Thyroid gland (tissue), 4 donors: ENCODE measurements around the gene CAST. TPM values are rescaled to one million over a fixed set of nuclear protein-coding genes. Genes with fewer than 3 reads are reported as not detected.

ENCODE experiments used
- DNase-seq, 2 donors: peaks; one replicate each; pipeline ENCODE4 v3.0.0-alpha.2; 2019
- H3K27ac ChIP-seq, 3 donors: fragments of 200-600 bp; sonication (generic); 1 replicate in 2 of 3; 2 replicates in 1 of 3; pipeline ENCODE4 v1.5.1; 2016 to 2019; ENCODE audit warnings: mild to moderate bottlenecking in 1 of 3, moderate library complexity in 1 of 3
- H3K27me3 ChIP-seq: fragments of 200-600 bp; sonication (generic); one replicate; pipeline ENCODE4 v1.5.1; 2019
- H3K36me3 ChIP-seq, 2 donors: fragments of 200-600 bp; sonication (generic); one replicate each; pipeline ENCODE4 v1.5.1; 2016 to 2019
- H3K4me1 ChIP-seq, 2 donors: fragments of 200-600 bp; sonication (generic); one replicate each; pipeline ENCODE4 v1.5.1; 2017 to 2019
- H3K4me3 ChIP-seq, 3 donors: fragments of 200-600 bp; sonication (generic); replicated peaks in 1 of 3; 1 replicate in 2 of 3; 2 replicates in 1 of 3; pipeline ENCODE4 v1.5.1; 2016; ENCODE audit warnings: mild to moderate bottlenecking in 1 of 3
- H3K9me3 ChIP-seq: fragments of 200-600 bp; sonication (generic); one replicate; pipeline ENCODE4 v1.5.1; 2017
- POLR2A ChIP-seq, 2 donors: fragments of 450-650 bp; IDR thresholded peaks; one replicate each; pipeline ENCODE4 v1.6.1; 2017; ENCODE audit warnings: antibody characterized with exemption in 2 of 2, mild to moderate bottlenecking in 2 of 2, moderate library complexity in 1 of 2
- WGBS, 2 donors: methylation state at CpG; one replicate each; pipeline ENCODE4 v1.1.5; 2017; 5-methylcytosine and 5-hydroxymethylcytosine counted together
- intact Hi-C: fragments of 100-400 bp; cut with DNase I; formaldehyde crosslinking; loops from one replicate; pipeline ENCODE4 v1.15.1; 2023
- total RNA-seq, 4 donors: library from RNA; depleted of rRNA; stranded (reverse); fragments of >200 nt; gene quantifications; one replicate each; pipeline ENCODE4 v1.2.3, GENCODE V29; 2016
- TF ChIP-seq, protein P1 (sequence below), 6 experiments: fragments of 200-600 bp in 3 of 6; fragments of 450-650 bp in 3 of 6; sonication (generic) in 3 of 6; IDR thresholded peaks; one replicate each; pipeline ENCODE4 v1.5.1; 2016 to 2019; ENCODE audit warnings: antibody characterized with exemption in 6 of 6, mild to moderate bottlenecking in 2 of 6, inconsistent platforms in 1 of 6, moderate library complexity in 1 of 6

Gene CAST
- total RNA-seq, 4 donors from 2014 or later: 177 to 278 (median 236) TPM

DNA sequence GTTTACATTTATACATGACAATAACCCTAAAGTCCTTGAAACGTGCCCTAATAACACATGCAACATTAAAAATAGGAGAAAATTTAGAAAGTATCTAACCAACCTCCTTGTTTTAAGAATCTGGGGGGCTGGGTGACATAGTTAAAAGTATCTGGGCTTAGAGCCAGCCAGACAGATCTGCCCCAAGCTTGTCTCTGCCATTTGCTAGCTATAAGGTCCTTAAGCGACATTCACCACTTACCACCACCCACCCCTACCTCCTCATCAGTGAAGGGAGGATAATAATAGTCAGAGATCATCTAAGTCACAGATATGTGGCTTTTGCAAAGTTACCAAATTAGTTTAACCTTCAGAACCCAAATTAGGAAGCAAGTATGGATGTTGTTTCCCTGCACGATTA lies 33.8 kb upstream of the CAST start:
- Histone ChIP-seq H3K27ac (no peak overlapping the region), H3K9me3 (no peaks in the 10 kb centered on the region), H3K27me3 (no peaks in the 10 kb centered on the region), H3K4me3 (no peak overlapping the region), H3K4me1 (no peaks in the 10 kb centered on the region), H3K36me3 (no peaks in the 10 kb centered on the region)
- no peak for TF ChIP-seq POLR2A (IDR thresholded peaks at IDR 0.05)
- TF ChIP-seq, protein P1, sequence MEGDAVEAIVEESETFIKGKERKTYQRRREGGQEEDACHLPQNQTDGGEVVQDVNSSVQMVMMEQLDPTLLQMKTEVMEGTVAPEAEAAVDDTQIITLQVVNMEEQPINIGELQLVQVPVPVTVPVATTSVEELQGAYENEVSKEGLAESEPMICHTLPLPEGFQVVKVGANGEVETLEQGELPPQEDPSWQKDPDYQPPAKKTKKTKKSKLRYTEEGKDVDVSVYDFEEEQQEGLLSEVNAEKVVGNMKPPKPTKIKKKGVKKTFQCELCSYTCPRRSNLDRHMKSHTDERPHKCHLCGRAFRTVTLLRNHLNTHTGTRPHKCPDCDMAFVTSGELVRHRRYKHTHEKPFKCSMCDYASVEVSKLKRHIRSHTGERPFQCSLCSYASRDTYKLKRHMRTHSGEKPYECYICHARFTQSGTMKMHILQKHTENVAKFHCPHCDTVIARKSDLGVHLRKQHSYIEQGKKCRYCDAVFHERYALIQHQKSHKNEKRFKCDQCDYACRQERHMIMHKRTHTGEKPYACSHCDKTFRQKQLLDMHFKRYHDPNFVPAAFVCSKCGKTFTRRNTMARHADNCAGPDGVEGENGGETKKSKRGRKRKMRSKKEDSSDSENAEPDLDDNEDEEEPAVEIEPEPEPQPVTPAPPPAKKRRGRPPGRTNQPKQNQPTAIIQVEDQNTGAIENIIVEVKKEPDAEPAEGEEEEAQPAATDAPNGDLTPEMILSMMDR (IDR thresholded peaks at IDR 0.05): no peak
- intact Hi-C loops: no loop called here
- 87 to 90% methylated on average over 3 of the region's 3 CpGs for WGBS, 2 donors
- DNase-seq: no peak

DNA sequence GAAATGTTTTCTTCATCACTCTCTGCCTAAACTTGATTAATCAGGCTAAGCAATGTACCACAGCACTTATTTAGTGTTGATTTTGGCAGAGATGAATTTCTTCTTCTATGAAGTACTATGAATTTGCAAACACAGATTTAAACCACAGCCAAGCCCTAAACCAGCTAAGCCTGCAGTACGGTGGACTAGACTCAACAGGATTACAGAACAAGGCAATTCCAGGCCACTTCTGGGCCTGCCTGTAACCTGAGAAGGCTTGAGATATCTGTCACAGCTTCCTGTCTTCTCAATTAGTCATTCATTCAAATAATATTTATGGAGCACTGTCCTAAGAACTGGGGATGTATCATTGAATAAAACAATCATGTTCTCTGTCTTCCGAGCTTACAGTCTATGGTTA lies 32.4 kb upstream of the CAST start:
- Histone ChIP-seq H3K36me3 (no peaks in the 10 kb centered on the region), H3K4me1 (no peaks in the 10 kb centered on the region), H3K4me3 (no peak overlapping the region), H3K27ac (no peak overlapping the region), H3K27me3 (no peaks in the 10 kb centered on the region), H3K9me3 (no peaks in the 10 kb centered on the region)
- peak in 1 of 2 donors; percentile 18 for DNase-seq
- TF ChIP-seq, protein P1 (IDR thresholded peaks at IDR 0.05): no peak
- TF ChIP-seq POLR2A (IDR thresholded peaks at IDR 0.05): no peak
- 46 to 64% methylated on average over 2 of the region's 2 CpGs for WGBS, 2 donors
- intact Hi-C loops: no loop called here

DNA sequence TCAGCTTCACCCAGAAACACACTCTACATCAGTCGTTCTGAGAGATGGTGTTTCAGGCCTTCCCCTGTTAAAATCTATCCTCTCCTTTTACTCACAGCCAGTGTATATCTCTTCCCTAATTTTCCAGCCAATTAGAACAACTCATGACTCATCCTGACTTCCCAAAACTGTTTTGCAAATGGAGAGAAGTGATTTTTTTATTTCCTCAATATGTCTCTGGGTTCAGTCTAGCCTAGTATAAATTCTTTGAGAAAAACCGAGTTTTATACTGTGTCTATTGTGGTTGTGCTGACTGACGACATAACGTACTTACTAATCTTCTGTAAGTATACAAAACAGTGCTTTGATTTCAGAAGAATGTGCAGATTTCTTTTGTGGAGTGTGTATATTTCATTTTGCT lies 28.4 kb upstream of the CAST start:
- Histone ChIP-seq H3K4me1 (no peaks in the 10 kb centered on the region), H3K27ac (no peak overlapping the region), H3K9me3 (no peaks in the 10 kb centered on the region), H3K4me3 (no peak overlapping the region), H3K27me3 (no peaks in the 10 kb centered on the region), H3K36me3 (no peaks in the 10 kb centered on the region)
- DNase-seq: no peak
- TF ChIP-seq, protein P1 (IDR thresholded peaks at IDR 0.05): no peak
- no peak for TF ChIP-seq POLR2A (IDR thresholded peaks at IDR 0.05)
- intact Hi-C loops: no loop called here
- 86 to 89% methylated on average over 4 of the region's 4 CpGs for WGBS, 2 donors

DNA sequence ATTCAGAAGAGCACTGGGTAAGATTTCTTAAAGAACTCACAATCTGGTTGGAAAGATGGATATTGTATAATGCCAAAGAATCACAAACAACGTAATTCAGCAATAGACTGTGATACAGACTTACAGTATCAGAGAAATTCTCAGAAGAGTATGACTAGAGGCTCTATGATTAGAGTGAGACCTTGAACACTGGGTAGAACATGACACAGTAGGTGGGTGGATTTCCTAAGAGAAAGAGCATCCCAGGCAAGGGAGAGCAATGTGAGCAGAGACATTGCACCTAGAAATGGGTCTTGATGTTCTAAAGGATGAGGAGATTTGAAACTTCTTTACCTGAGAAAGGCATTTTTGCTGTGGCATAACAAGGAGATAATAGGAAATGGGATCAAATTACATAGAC lies 27.3 kb upstream of the CAST start:
- Histone ChIP-seq H3K36me3 (no peaks in the 10 kb centered on the region), H3K4me1 (no peaks in the 10 kb centered on the region), H3K4me3 (no peak overlapping the region), H3K9me3 (no peaks in the 10 kb centered on the region), H3K27me3 (no peaks in the 10 kb centered on the region), H3K27ac (no peak overlapping the region)
- 76 to 89% methylated on average over 1 of the region's 1 CpG for WGBS, 2 donors
- TF ChIP-seq, protein P1 (IDR thresholded peaks at IDR 0.05): no peak
- no peak for TF ChIP-seq POLR2A (IDR thresholded peaks at IDR 0.05)
- no peak for DNase-seq
- intact Hi-C loops: no loop called here

DNA sequence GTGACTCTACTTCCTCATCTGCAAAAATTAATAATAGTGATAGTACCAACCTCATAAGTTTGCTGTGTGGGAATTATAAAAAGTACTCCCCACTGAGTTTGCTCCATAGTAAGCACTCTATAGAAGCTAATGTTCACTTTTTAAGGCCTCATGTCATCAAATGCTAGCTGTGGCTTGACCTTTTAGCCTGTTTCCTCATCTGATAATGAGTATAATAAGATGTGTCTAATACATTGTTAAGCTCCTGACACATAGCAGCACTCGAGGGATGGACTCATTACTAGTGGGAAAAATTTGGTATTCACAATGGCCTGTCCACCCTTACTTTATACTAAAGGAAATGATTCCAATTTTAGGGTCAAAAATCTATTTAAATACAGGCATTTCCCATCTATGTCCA lies 26.1 kb upstream of the CAST start:
- H3K4me1 ChIP-seq: no peaks in the 10 kb centered on the region
- H3K27me3 ChIP-seq: no peaks in the 10 kb centered on the region
- WGBS, 2 donors: 69 to 79% methylated on average over 1 of the region's 1 CpG
- no peaks in the 10 kb centered on the region for H3K36me3 ChIP-seq
- H3K27ac ChIP-seq: no peak overlapping the region
- intact Hi-C loops: no loop called here
- H3K4me3 ChIP-seq: no peak overlapping the region
- no peaks in the 10 kb centered on the region for H3K9me3 ChIP-seq
- TF ChIP-seq POLR2A (IDR thresholded peaks at IDR 0.05): no peak
- TF ChIP-seq, protein P1 (IDR thresholded peaks at IDR 0.05): no peak
- DNase-seq: no peak
